ENCODE data around the gene PLA2G7.

Gene PLA2G7

DNA sequence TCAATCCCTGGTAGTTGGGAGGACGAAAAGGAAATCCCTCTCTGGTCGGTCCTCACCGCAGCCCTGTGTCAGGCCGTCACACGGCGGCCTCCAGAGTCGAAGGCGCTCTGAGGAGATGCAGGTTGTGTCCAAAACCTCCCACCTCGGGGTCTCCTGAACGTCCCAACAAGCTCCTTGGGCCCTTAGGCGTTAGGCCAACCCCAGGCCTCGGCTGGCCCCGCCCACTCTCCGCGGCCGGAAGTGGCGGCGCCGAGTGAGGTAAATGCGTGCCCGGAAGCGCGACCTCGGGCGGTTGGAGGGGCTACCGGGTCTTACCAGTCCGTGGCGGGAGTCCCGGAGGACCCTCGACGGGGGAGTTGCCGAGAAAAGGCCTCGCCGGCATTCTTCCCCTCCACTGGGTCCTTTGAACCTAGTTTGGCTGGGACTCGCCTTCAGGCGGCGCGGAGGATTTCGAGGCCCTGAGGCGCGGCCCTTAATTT, 47.5 kb downstream of the PLA2G7 start, which contains the start of gene TDRD6:
Gene TDRD6, plus strand, starts transcription at position 267 of the 479 bp plus-strand sequence. CDS start 244 bp downstream, outside the sequence.
- no peak for DNase-seq

DNA sequence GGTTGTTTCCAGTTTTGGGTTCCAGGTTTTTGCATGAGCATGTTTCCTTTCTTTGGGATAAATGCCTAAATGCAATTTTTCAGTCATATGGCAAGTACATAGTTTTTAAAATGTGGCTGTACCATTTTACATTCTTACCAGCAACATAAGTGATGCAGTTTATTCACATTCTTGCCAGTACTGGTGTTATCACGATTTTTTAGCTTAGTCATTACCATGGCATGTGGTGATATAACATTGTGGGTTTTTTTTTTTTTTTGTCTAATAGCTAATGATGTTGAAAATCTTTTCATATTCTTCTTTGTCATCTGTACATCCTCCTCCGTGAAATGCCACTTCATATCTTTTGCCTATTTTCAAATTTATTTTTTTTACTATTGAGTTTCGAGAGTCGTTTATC, 50.4 kb downstream of the PLA2G7 start:
- DNase-seq = no peak

DNA sequence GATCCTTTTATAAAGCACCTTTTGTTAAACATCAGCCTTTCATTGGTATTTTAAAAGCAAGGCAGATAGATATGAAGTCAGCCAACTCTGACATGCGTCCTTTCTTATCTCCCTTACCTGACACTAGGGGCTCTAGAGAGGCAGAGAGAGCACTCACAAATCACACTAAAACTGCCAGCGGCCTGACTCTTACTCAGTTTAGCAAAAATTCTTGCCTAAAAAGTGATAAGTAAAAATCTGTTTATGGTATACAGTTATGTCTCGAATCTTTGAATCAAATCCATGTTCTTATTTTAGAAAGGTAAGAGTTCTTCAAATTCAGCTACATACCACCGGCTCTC, 57.9 kb downstream of the PLA2G7 start:
- no peak for DNase-seq

DNA sequence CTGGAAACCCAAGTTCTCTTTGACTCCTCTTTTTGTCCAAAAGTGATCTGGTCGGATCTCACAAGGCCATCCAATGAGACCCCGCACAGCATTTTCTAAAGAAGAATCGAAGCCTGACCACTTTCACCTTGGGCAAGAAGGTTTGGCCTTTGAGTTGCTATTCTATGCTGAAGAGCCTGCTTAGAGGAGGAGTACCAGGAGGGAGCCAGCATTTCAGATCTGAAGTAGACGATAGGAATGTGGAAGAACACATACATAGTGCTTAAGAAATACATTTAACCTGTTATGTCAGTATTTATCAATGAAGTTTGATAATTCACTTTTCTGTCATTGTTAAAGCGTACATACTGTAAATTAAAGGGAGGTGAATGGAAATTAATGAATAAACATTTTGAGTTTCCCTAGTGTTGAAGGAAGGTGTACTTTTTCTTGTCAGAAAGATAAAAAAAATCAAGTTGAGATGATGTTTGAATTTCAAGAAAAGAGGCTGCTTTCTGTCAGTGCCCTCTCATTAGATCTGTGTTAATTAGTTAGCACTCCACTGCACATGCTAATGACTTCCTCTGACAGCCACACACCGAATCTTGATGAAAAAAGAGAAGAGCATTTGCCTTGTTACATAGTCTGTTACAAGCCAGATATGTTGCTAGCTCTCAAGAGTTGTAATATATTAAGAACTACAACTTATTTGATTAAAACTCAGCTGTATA, 58.4 kb downstream of the PLA2G7 start:
- no peak for DNase-seq

DNA sequence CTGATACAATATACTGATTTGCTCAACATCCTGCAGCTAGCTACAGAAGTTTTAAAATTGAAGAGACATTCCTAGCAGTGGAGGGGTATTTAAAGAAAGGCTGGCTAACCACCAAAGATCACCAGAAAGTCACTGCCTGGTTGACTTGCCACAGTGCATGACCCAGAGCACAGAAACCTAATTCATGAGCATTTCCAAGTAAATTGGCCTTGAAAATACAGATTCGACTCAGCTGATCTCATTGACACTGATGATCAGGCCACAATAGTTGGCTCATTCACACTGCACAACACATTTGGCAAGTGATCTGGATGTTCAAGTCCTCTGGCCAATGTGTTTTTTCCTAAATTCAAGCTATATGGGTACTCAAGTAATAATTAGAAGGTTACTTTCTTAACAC, 60.8 kb downstream of the PLA2G7 start:
- DNase-seq = no peak

DNA sequence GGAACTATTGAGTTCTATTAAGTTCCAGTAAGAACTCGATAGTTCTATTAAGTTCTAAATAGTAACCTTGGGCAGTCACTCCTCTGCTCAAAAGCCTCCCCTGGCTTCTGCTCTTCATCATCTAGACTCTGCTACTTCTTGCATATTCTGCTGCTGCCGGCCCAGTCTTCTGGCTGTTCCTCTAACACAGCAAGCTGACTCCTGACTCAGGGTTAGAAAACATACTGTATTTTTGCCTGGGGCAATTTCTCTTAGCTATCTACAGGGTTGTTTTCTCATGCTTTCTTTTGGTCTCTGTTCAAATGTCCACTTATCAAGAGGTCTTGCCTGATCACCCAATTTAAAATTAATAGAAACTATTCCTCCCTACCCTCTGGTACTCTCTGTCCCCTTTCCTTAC, 67.8 kb downstream of the PLA2G7 start:
- no peak for DNase-seq

DNA sequence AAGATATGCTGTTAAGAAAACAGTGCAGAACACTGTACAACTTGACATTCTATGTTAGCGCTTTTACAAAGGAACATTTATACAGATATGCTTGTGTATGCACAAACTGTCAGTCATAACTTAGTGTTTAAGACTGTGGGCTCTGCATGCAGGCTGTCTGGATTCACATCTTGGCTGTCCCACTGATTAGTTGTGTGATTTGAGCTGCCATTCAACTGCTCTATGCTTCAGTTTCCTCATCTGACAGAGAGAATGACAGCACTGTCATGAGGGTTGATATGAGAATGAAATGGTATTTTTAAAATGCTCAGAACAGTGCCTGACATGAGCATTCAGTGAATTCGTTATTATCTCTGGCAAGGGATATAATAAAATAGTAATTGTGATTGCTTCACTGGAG, 73.7 kb downstream of the PLA2G7 start:
- DNase-seq = no peak

DNA sequence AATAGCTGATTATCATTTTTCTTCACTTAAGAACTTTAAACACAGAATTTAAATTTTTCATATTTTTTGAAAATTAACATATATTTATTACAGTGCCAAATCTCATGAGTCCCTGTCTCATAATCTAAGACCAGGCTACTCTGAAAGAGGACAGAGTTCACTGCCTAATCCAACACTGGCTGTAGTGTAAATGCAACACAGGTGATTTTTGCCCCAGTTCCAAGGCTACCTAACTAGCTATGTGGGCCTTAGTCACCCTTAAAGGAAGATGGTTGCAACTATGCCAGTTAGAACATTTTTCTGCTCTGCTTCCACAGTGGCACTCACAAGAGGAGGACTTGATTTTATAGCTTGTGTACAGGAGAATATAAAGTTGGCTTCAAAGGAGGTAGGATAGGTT, 77.5 kb downstream of the PLA2G7 start:
- no peak for DNase-seq

DNA sequence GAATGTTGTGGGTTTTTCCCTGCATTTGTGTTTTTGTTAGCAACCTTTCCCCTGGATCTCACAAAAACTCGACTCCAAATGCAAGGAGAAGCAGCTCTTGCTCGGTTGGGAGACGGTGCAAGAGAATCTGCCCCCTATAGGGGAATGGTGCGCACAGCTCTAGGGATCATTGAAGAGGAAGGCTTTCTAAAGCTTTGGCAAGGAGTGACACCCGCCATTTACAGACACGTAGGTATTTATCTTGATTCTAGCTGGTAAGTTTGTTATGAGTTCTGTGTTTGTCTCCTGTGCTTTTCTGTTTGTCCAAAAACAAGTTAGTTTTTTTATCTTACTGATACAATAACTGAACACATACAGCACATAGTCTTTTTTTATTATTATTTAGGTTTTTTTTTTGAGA, 79.4 kb downstream of the PLA2G7 start:
- no peak for DNase-seq
